Heart right ventricle (tissue), 16 donors: ENCODE results near the gene SNRPD2. TPM values are rescaled to one million over a fixed set of nuclear protein-coding genes. Genes with fewer than 3 reads are reported as not detected.

Experiments
- ATAC-seq, 8 donors: fragments of 200-7000 bp; cut with Tn5 transposase; one replicate each; pipeline ENCODE4 v1.9.1; 2020; ENCODE audit warnings: mild to moderate bottlenecking in 8 of 8, moderate library complexity in 8 of 8, moderate number of reproducible peaks in 1 of 8
- DNase-seq, 2 donors: peaks; one replicate each; pipeline ENCODE4 v3.0.0-alpha.2; 2020
- H3K27ac ChIP-seq, 10 donors: fragments of 200-600 bp; sonication (generic) in 2 of 10; one replicate each; pipeline versions ENCODE4 v1.5.0 to v1.8.0; 2020 to 2022; ENCODE audit warnings: mild to moderate bottlenecking in 3 of 10
- H3K27me3 ChIP-seq, 7 donors: fragments of 200-600 bp; one replicate each; pipeline ENCODE4 v1.8.0; 2021 to 2022; ENCODE audit warnings: mild to moderate bottlenecking in 2 of 7
- H3K36me3 ChIP-seq, 9 donors: fragments of 200-600 bp; sonication (generic) in 1 of 9; one replicate each; pipeline versions ENCODE4 v1.5.0 to v1.8.0; 2020 to 2022; ENCODE audit warnings: mild to moderate bottlenecking in 2 of 9
- H3K4me1 ChIP-seq, 9 donors: fragments of 200-600 bp; sonication (generic) in 1 of 9; one replicate each; pipeline versions ENCODE4 v1.5.0 to v1.8.0; 2020 to 2022; ENCODE audit warnings: mild to moderate bottlenecking in 4 of 9
- H3K4me3 ChIP-seq, 10 donors: fragments of 200-600 bp; sonication (generic) in 2 of 10; one replicate each; pipeline versions ENCODE4 v1.5.0 to v1.8.0; 2020 to 2022; ENCODE audit warnings: mild to moderate bottlenecking in 7 of 10, moderate library complexity in 2 of 10
- H3K9me3 ChIP-seq, 11 donors: fragments of 200-600 bp in 10 of 11; sonication (generic) in 2 of 11; one replicate each; pipeline versions ENCODE4 v1.5.0 to v1.8.0; 2013 to 2022; ENCODE audit warnings: mild to moderate bottlenecking in 2 of 11, control low read depth in 1 of 11, moderate library complexity in 1 of 11
- CTCF ChIP-seq, 9 donors: fragments of 200-600 bp; sonication (generic) in 2 of 9; IDR thresholded peaks; one replicate each; pipeline versions ENCODE4 v1.5.0 to v1.8.0; 2021 to 2022; ENCODE audit warnings: antibody characterized with exemption in 9 of 9, mild to moderate bottlenecking in 5 of 9, moderate library complexity in 1 of 9
- WGBS, 2 donors: extraction: QIAGEN DNeasy Blood & Tissue Kit; methylation state at CpG; one replicate each; pipeline ENCODE4 v1.1.7; 2013; ENCODE audit warnings: inconsistent platforms in 1 of 2; 5-methylcytosine and 5-hydroxymethylcytosine counted together
- intact Hi-C, 10 donors: fragments of 100-400 bp; cut with DNase I; formaldehyde crosslinking; loops; one replicate each; pipeline versions ENCODE4 v1.11.1 to v1.14.2; 2022
- polyA plus RNA-seq, 2 donors: library from polyadenylated mRNA; stranded (reverse); fragments of 200-250 nt; gene quantifications; one replicate each; pipeline ENCODE4 v1.2.3, GENCODE V29; 2013
- total RNA-seq, 10 donors: library from RNA; stranded (reverse); fragmentation: NEBNext Ultra II Directional in 3 of 10; extraction: Animal tissue kit (Norgen Biotek cat#: 25700) in 3 of 10; gene quantifications; one replicate each; pipeline versions ENCODE4 v1.2.1 to v1.2.4, GENCODE V29; 2021 to 2023
- donor health status: Arrhythmogenic right ventricular cardiomyopathy.
- donor health status: ischemic (EF 13 %, LVEDD 7.1; RV severe dilation, severe dysfunction).
- donor health status: healthy with polysubstance abuse.
- donor health status: DM: no; HTN: yes; CAD: no.
- donor health status: DM: no; HTN: no; CAD: no.
- donor health status: ischemic (EF 25% LVEDD 6.9; RV normal size, moderate dysfunction).
- donor health status: ischemic (EF 25% LVEDD 5.7; RV mildly dilated, moderate dysfunction).
- donor health status: healthy.
- donor health status: DM: yes; HTN: yes; CAD: no.
- donor health status: Ischemic cardiomyopathy.
- donor health status: ischemic (EF 35%, LVEDD 5.7; RV mildly dilated, moderate dysfunction).
- donor health status: nonischemic (EF 11% LVEDD 7.7; RV severe dilation, severe dysfunction).
- donor health status: DM: yes; HTN: yes; CAD: no.
- donor health status: PGD.
- donor health status: ischemic (EF 29% LVEDD 5.4; RV normal size, mild dysfunction).
- donor health status: nonischemic (EF 23%, LVEDD 6.1; RV moderate dilation, normal function).

Gene SNRPD2
- total and polyA plus RNA-seq, 12 donors, result 216 to 464 (median 244) TPM

DNA sequence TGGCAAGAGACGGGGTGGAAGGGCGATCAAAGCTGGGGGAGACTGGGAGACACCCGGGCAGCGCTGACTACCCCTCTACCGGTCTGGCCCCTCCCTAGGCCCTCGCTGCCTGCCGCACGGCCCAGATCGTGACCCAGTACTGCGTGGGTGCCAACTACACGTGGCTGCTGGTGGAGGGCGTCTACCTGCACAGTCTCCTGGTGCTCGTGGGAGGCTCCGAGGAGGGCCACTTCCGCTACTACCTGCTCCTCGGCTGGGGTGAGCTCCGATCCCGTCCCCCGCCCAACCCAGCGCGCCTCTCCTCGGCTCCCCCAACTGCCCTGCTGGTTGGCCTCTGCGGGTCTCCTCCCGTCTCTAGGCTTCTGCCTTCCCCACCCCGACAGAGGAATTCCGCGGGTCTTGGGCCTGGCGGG lies 14.9 kb downstream of the SNRPD2 start:
- Histone ChIP-seq H3K36me3 (no peaks in the 10 kb centered on the region), H3K4me1 (peaks cover 0 to 33% (median 20%) of the 10 kb centered on the region in 9 donors), H3K4me3 (peak overlapping the region in 8 of 10 donors; percentile 21 to 43 (median 37)), H3K27me3 (peaks cover 8 to 68% (median 33%) of the 10 kb centered on the region in 7 donors), H3K27ac (no peak overlapping the region), H3K9me3 (no peaks in the 10 kb centered on the region)
- WGBS, 2 donors, result 9 to 10% methylated on average over 28 of the region's 28 CpGs
- ATAC-seq (peak in 3 of 8 donors; percentile 2 to 19 (median 9)), DNase-seq (no peak)
- intact Hi-C loops, result no loop called here
- TF ChIP-seq CTCF (IDR thresholded peaks at IDR 0.05), result no peak

DNA sequence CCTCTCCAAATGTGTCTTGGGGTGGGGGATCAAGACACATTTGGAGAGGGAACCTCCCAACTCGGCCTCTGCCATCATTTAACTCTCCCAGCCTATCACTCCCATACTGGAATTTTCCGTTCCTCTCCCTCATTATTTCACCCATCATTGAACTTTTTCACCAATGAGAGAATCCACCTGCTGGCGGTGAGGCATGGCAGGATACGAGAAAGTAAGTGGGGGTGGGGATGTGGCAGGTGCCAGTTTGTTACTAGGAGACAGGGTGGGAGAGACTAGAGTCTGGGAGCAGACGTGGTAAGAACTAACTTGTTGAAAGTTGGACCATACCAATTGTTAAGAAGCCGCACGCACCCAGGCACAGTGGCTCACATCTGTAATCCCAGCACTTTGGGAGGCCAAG lies 16.8 kb downstream of the SNRPD2 start:
- H3K27me3 ChIP-seq, result peaks cover 8 to 83% (median 52%) of the 10 kb centered on the region in 7 donors
- intact Hi-C loops, result no loop called here
- no peak for TF ChIP-seq CTCF (IDR thresholded peaks at IDR 0.05)
- WGBS, 2 donors, result 61 to 71% methylated on average over 7 of the region's 7 CpGs
- H3K36me3 ChIP-seq, result no peaks in the 10 kb centered on the region
- DNase-seq, result no peak
- H3K4me1 ChIP-seq, result peaks cover 0 to 31% (median 10%) of the 10 kb centered on the region in 9 donors
- no peak for ATAC-seq
- no peak overlapping the region for H3K27ac ChIP-seq
- H3K4me3 ChIP-seq, result no peak overlapping the region
- H3K9me3 ChIP-seq, result no peaks in the 10 kb centered on the region

- intact Hi-C loops, result no loop called here
- peaks cover 2 to 33% (median 20%) of the 10 kb centered on the region in 9 donors for H3K4me1 ChIP-seq
- 21 to 24% methylated on average over 35 to 42 of the region's 42 CpGs for WGBS, 2 donors
- peak; percentile 48 to 75 for DNase-seq
- H3K9me3 ChIP-seq, result no peaks in the 10 kb centered on the region
- no peak for TF ChIP-seq CTCF (IDR thresholded peaks at IDR 0.05)
- no peaks in the 10 kb centered on the region for H3K36me3 ChIP-seq
- H3K4me3 ChIP-seq, result no peak overlapping the region
- H3K27me3 ChIP-seq, result peaks cover 0 to 84% (median 57%) of the 10 kb centered on the region in 7 donors
- no peak overlapping the region for H3K27ac ChIP-seq
- peak; percentile 42 to 77 (median 54) for ATAC-seq
These were observed 20.9 kb downstream of the SNRPD2 start for GRCh38 chr19:45670670-45671453.

- peaks cover 2 to 33% (median 20%) of the 10 kb centered on the region in 9 donors for H3K4me1 ChIP-seq
- no peaks in the 10 kb centered on the region for H3K36me3 ChIP-seq
- peak in 4 of 8 donors; percentile 5 to 35 (median 12) for ATAC-seq
- 1% methylated on average over 19 of the region's 19 CpGs for WGBS, 2 donors
- intact Hi-C loops, result no loop called here
- H3K4me3 ChIP-seq, result peak overlapping the region; percentile 12 to 56 (median 50)
- no peak for TF ChIP-seq CTCF (IDR thresholded peaks at IDR 0.05)
- no peak for DNase-seq
- H3K27ac ChIP-seq, result peak overlapping the region in 6 of 10 donors; percentile 19 to 60 (median 39)
- H3K27me3 ChIP-seq, result peaks cover 0 to 82% (median 66%) of the 10 kb centered on the region in 7 donors
- no peaks in the 10 kb centered on the region for H3K9me3 ChIP-seq
These were observed 23.3 kb downstream of the SNRPD2 start for GRCh38 chr19:45668342-45668871.
